ENCODE results near the gene CEP57L1. TPM values are rescaled to one million over a fixed set of nuclear protein-coding genes. Genes with fewer than 3 reads are reported as not detected.
"Not testable (repeated sequence)": the region's sequence is repeated elsewhere in the genome, so short reads cannot be mapped to it uniquely, and the experiment has no call there.

Gene CEP57L1
- polyA plus RNA-seq, 1 donor, result 16.9 TPM

DNA sequence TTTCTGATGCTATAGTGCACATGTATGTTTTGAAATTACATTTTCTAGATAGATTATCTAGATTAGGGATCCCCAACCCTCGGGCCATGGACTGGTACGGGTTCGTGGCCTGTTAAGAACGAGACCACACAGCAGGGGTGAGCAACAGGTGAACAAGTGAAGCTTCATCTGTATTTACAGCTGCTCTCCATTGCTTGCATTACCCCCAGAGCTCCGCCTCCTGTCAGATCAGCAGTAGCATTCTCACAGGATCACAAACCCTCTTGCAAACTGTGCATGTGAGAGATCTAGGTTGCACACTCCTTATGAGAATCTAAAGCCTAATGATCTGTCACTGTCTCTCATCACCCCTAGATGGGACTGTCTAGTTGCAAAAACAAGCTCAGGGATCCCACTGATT lies 10.4 kb downstream of the CEP57L1 start:
- no peak for DNase-seq (ENCODE audit: low read depth)

GRCh38 chr6:109109663-109110062 lies 14.4 kb downstream of the CEP57L1 start:
- DNase-seq (ENCODE audit: low read depth), result not testable (repeated sequence)

DNA sequence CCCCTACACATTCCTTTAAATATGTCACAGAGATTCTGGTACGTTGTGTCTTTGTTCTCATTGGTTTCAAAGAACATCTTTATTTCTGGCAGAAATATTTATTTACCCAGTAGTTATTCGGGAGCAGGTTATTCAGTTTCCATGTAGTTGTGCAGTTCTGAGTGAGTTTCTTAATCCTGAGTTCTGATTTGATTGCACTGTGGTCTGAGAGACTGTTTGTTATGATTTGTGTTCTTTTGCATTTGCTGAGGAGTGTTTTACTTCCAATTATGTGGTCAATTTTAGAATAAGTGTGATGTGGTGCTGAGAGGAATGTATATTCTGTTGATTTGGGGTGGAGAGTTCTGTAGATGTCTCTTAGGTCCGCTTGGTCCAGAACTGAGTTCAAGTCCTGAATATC lies 17.4 kb downstream of the CEP57L1 start:
- not testable (repeated sequence) for DNase-seq (ENCODE audit: low read depth)

DNA sequence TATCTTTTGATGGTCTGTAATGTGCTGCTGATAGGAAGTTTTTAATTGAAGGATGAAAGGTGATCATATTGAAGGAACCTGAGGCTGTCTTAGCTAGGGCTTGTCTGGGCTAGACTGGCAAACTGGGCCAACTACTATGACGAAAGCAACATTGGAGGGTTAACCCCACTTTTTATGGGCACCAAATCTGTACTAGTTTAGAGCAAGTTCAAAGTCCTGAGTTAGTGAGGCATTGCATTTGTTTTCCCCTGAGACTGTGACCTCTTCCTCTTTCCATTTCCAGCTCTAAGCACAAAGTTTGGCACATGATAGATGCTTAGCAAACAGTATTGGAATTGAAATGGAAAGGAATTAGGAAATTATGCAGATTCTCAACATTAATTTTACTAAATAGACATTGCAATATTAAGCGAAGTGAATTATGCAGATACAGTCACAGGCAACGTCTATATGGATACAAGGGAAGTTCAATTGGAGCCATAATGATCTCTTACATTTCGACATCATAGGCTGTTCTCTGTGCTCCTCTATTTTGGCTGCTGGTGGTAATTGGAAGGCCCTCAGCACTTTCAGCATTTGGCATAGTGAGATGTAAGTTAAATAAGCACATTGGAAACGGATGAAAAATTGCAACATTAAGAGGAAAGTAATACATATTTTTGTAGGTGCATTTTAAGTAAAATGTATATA lies 22.2 kb downstream of the CEP57L1 start:
- no peak for DNase-seq (ENCODE audit: low read depth)

DNA sequence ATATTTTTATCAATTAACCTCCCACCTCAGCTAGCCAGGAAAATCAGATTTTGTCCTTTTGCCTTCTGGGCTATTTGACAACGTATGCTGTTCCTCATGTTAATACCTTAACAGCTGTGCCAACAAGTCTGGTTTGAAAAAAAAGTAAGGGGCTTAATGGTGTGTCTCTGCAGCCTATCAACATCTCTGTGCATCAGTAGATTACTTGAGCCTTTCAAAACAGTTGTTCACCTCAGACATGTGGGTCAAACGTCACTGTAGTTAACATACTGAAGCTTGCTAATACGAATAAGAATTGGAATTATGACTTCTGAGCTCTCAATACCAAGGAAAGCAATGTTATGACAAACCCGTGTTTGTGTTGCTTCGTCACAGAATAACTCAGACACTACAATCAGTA lies 23.0 kb downstream of the CEP57L1 start:
- DNase-seq (ENCODE audit: low read depth), result no peak

DNA sequence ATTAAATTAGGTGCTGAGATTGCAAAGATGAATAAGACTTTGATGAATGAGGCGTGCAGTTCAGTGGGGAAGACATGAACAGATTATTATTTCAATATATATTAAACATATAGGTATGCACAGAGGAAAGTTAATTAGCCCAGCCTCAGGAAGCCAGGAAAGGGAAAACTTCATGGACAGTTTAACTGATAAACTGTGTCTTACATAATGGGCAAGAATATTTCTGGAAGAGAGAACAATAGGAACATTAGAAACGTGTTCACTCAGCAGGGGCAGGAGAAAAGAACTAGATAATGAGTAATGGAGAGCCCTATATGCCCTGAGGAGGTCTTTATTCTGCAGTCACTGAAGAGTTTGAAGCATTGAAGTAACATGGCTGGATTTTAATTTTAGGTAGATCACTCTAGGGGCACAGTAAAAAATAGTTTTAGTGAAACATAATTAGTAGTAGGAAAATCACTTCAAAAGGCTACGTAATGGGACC lies 23.6 kb downstream of the CEP57L1 start:
- DNase-seq (ENCODE audit: low read depth), result no peak

- DNase-seq (ENCODE audit: low read depth), result no peak
Measured at GRCh38 chr6:109121411-109121810, 26.1 kb downstream of the CEP57L1 start.

DNA sequence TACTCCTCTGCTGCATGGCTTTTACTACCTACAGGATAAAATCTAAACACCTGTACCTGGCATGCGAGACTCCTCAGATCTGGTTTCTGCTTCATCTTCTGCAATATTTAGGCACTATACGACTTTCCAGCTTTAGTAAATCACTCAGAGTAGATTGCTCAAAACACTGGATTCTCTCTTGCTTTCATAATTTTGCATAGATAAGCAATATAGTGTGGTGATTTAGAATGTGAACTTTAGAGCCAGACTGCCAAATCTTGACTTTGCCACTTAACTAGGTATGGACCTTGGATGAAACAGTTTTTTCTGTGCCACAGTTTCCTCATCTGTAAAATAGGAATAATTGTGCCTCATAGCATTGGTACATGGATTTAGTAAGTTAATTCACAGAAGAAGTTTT lies 28.9 kb downstream of the CEP57L1 start:
- no peak for DNase-seq (ENCODE audit: low read depth)

DNA sequence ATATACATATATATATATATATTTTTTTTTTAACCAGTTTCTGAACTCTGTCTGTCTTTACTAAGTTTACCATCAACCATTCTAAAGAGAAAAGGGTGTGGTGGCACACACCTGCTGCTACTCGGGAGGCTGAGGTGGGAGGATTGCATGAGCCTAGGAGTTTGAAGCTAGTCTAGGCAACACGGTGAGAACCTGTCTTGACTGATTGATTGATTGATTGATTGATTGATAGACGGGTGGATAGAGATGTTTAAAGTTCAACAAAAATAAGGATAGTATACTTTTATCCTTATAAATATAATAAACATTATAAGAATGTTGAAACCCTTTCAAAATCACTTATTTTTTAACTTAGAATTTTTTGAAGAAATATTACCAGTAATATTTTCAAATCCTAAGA lies 30.2 kb downstream of the CEP57L1 start:
- no peak for DNase-seq (ENCODE audit: low read depth)

- no peak for DNase-seq (ENCODE audit: low read depth)
Measured at GRCh38 chr6:109130065-109130464, 34.8 kb downstream of the CEP57L1 start.

- DNase-seq (ENCODE audit: low read depth), result not testable (repeated sequence)
Measured at GRCh38 chr6:109135600-109135999, 40.3 kb downstream of the CEP57L1 start.

DNA sequence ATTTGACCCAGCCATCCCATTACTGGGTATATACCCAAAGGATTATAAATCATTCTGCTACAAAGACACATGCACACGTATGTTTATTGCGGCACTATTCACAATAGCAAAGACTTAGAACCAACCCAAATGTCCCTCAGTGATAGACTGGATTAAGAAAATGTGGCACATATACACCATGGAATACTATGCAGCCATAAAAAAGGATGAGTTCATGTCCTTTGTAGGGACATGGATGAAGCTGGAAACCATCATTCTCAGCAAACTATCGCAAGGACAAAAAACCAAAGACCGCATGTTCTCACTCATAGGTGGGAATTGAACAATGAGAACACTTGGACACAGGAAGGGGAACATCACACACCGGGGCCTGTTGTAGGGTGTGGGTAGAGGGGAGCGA lies 40.7 kb downstream of the CEP57L1 start:
- DNase-seq (ENCODE audit: low read depth), result not testable (repeated sequence)

DNA sequence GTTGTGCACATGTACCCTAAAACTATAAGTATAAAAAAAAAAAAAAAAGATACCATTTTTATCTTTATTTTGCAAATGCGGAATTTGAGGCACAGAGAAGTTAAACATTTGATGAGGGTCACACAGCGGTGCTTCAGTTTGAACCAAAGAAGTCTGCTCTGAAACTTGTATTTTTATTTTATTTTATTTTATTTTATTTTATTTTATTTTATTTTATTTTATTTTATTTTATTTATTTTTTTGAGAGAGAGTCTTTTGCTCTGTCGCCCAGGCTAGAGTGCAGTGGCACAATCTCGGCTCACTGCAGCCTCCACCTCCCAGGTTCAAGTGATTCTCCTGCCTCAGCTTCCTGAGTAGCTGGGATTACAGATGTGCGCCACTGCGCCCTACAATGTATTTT lies 41.2 kb downstream of the CEP57L1 start:
- not testable (repeated sequence) for DNase-seq (ENCODE audit: low read depth)

DNA sequence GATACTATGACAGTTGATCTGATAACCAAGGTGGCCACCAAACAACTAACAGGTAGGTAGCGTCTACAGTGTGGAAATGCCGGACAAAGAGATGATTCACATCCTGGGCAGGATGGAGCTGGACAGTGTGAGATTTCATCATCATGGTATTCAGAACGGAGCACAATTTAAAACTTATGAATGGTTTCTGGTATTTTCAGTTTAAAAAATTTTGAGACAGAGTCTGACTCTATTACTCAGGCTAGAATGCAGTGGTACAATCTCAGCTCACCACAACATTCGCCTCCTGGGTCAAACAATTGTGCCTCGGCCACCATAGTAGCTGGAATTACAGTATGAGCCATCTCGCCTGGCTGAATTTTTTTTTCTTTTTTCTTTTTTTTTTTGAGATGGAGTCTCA lies 43.8 kb downstream of the CEP57L1 start:
- DNase-seq (ENCODE audit: low read depth), result no peak

DNA sequence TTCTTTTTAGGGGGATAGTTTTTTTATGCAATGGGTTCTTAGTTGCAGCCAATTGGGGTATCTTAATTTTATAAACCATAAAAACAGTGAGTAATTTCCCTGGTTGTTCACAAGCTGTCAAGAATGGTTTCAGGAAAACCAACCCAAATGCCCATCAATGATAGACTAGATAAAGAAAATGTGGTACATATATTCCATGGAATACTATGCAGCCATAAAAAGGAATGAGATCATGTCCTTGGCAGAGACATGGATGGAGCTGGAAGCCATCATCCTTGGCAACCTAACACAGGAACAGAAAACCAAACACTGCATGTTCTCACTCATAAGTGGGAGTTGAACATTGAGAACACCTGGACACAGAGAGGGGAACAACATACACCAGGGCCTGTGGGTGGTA lies 46.8 kb downstream of the CEP57L1 start:
- DNase-seq (ENCODE audit: low read depth), result not testable (repeated sequence)

- no peak for DNase-seq (ENCODE audit: low read depth)
Measured at GRCh38 chr6:109143191-109143590, 47.9 kb downstream of the CEP57L1 start.

DNA sequence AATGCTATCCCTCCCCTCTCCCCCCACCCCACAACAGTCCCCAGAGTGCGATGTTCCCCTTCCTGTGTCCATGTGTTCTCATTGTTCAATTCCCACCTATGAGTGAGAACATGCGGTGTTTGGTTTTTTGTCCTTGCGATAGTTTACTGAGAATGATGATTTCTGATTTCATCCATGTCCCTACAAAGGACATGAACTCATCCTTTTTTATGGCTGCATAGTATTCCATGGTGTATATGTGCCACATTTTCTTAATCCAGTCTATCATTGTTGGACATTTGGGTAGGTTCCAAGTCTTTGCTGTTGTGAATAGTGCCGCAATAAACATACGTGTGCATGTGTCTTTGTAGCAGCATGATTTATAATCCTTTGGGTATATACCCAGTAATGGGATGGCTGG lies 52.9 kb downstream of the CEP57L1 start:
- not testable (repeated sequence) for DNase-seq (ENCODE audit: low read depth)

DNA sequence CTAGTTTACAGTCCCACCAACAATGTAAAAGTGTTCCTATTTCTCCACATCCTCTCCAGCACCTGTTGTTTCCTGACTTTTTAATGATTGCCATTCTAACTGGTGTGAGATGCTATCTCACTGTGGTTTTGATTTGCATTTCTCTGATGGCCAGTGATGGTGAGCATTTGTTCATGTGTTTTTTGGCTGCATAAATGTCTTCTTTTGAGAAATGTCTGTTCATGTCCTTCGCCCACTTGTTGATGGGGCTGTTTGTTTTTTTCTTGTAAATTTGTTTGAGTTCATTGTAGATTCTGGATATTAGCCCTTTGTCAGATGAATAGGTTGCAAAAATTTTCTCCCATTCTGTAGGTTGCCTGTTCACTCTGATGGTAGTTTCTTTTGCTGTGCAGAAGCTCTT lies 53.4 kb downstream of the CEP57L1 start:
- not testable (repeated sequence) for DNase-seq (ENCODE audit: low read depth)

- no peak for DNase-seq (ENCODE audit: low read depth)
Measured at GRCh38 chr6:109153752-109154151, 58.4 kb downstream of the CEP57L1 start.

- DNase-seq (ENCODE audit: low read depth), result no peak
Measured at GRCh38 chr6:109164331-109164730, 69.0 kb downstream of the CEP57L1 start.

GRCh38 chr6:109165392-109165974 lies 70.2 kb downstream of the CEP57L1 start:
- DNase-seq (ENCODE audit: low read depth), result peak; percentile 60

DNA sequence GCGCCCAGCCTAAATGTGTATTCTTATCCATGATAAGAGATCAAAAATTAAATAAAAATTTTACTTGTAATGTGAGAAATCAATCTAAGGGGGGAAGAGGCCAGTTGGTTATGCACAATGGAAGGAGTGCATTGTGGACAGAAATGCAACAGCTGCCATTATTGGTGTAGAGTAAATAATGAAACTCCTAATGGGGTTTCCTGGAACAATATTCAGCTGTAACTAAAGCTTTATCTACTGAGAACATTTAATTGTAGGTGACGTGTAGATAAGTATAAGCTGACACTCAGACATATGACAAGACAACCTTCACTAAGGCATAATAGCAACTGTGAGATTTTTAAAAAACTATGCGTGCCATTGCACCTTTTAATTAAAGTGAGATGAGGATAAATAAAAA lies 71.4 kb downstream of the CEP57L1 start:
- DNase-seq (ENCODE audit: low read depth), result no peak

- DNase-seq (ENCODE audit: low read depth), result no peak
Measured at GRCh38 chr6:109167562-109167961, 72.3 kb downstream of the CEP57L1 start.

- DNase-seq (ENCODE audit: low read depth), result peak; percentile 5
Measured at GRCh38 chr6:109170333-109170732, 75.0 kb downstream of the CEP57L1 start.
